Stimulated activated CD8-positive, alpha-beta memory T cell treated with anti-CD3 and anti-CD28 coated beads, Interleukin-15, amount 100 ng/mL, for 1 hour (primary cell): ENCODE results near the gene PGS1.

Source experiments
- DNase-seq: peaks from one replicate; pipeline ENCODE4 v3.0.0-alpha.2; 2020; ENCODE audit warnings: low read depth

The PGS1 gene

GRCh38 chr17:78427140-78427539, 48.7 kb downstream of the PGS1 start:
- DNase-seq = no peak

- DNase-seq = no peak
Measured at GRCh38 chr17:78428025-78428575, 49.7 kb downstream of the PGS1 start.

- no peak for DNase-seq
Measured at GRCh38 chr17:78428836-78429617, 50.6 kb downstream of the PGS1 start.

DNA sequence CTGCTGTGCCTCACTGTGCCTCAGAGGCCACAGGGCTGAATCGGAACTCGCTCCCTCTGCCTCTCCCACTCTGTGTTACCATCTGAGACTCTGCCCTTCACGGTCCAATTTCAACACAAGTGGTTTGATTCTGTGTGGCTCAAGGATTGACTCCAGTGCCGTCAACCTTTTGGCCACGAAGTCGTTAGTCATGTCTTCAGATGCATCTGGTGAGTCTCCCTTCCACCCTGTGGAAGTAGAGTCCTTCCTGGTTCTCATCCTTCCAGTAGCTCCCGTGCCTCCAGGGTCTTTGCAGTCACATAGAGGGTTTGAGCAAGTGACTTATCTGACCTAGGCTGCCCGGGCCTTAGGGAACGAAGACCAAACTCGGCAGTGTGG, 51.2 kb downstream of the PGS1 start:
- DNase-seq = no peak

GRCh38 chr17:78430892-78431691, 52.6 kb downstream of the PGS1 start:
- DNase-seq = no peak

DNA sequence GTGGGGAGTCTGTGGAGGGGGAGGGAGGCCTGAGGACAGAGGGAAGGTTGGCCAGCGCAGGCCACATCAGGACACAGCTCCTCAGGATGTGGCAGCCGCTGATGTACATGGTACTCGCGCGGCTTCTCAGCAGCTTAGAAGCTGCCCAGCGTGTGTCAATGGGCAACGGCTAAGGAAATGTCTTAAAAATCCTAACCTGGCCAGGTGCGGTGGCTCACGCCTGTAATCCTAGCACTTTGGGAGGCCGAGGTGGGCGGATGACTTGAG, 53.2 kb downstream of the PGS1 start:
- no peak for DNase-seq

GRCh38 chr17:78432226-78433012, 54.0 kb downstream of the PGS1 start:
- no peak for DNase-seq

- DNase-seq = no peak
Measured at GRCh38 chr17:78433013-78433727, 54.7 kb downstream of the PGS1 start.

GRCh38 chr17:78433780-78434335, 55.4 kb downstream of the PGS1 start:
- no peak for DNase-seq

GRCh38 chr17:78434455-78435329, 56.2 kb downstream of the PGS1 start:
- DNase-seq = no peak

DNA sequence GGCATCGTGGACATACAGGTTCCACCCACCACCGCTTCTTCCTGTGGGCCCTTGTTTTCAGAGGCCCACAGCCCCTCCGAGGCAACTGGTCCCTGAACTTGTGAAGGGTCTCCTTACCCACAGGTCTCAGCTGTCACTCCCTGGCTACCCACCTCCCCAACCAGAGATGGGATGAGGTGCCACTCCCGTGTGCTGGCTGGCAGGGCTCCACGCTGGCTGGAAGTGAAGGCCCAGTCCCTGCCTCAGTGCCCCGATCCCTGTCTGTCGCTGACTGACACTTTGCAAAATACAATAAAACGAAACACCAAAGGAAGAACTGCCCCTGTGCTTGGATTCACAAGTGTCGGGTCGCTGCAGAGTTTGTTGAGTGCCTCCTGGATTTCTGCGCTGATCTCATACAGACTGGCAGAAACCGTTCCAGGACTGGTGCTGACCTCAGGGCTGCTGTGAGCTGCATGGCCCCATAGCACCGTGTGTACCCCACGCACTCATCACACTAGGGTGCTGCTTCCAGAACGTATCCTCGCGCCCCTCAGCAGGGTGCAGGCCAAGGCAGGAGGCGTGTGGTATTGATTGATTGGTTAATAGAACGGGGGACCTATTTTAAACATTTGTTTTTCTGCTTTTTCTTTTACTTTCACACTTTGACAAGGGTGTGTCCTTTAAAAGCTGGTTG, 57.0 kb downstream of the PGS1 start:
- DNase-seq = no peak

DNA sequence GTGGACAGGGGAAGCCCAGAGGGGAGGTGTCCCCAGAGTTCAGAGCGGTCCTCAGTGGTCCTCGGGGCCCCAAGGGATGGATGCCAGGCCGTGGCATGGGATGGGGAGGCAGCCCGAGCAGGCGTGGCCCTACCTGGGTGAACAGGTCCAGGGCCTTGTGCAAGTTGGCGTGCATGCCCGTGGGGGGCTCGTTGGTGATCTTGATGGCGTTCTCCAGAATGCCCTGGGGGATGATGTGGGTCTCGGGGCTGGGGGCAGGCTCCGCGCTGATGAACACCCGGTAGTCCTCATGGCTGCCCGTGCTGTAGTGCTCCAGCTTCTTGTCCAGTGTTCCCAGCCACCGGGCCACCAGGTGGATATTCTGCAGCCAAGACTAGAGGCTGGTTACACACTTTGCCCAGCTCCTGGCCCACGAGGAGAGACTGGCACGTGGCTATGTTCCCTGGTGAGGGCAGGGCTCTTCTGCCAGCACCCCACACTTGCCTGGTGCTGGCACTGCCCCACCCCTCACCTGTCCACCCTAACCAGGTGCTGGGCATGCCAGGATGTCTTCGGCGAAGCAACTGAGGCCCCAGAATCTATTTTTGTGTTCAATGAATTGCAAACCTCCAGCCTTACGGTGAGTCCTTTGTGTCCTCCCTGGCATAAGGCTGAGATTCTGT, 59.2 kb downstream of the PGS1 start:
- no peak for DNase-seq

DNA sequence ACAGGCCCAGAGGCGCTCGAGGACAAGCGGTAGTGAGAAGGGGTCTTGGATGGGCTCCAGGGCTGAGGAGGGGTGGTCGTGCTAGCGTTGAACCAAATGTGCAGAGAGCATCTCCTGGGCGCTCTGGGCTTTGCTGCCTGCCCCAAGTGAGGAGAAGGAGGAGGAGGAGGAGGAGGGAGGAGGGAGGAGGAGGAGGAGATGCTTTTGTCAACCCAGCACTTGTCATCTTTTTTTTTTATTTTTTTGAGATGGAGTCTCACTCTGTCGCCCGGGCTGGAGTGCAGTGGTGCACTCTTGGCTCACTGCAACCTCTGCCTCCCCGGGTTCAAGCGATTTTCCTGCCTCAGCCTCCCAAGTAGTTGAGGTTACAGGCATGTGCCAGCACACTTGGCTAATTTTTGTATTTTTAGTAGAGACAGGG, 59.8 kb downstream of the PGS1 start:
- no peak for DNase-seq

DNA sequence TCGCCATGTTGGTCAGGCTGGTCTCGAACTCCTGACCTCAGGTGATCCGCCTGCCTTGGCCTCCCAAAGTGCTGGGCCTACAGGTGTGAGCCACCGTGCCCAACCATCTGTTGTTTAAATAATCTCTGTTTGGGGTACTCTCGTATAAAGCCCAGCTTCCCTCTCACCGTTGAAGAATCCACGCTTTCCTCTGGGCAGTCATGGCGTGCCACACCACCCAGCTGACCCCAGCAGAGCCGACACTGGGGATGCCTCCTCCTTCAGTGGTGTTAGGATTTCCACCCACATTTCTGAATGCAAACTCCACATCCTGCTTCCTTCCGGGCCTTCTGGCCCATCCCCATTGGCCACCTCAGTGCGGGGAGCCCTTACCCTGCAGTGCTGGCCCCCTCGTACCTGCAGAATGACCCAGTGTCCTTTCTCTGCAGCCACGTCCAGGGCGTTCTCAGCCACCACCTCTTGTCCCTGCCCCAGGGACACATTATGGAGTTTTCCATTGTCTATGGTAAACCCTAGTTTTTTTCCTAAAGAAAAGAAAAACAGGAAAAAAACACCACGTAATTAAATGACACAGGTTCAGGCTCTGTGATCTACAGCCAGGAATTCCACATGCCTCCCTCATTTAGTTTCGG, 60.4 kb downstream of the PGS1 start:
- no peak for DNase-seq

GRCh38 chr17:78441271-78441971, 63.0 kb downstream of the PGS1 start:
- no peak for DNase-seq

DNA sequence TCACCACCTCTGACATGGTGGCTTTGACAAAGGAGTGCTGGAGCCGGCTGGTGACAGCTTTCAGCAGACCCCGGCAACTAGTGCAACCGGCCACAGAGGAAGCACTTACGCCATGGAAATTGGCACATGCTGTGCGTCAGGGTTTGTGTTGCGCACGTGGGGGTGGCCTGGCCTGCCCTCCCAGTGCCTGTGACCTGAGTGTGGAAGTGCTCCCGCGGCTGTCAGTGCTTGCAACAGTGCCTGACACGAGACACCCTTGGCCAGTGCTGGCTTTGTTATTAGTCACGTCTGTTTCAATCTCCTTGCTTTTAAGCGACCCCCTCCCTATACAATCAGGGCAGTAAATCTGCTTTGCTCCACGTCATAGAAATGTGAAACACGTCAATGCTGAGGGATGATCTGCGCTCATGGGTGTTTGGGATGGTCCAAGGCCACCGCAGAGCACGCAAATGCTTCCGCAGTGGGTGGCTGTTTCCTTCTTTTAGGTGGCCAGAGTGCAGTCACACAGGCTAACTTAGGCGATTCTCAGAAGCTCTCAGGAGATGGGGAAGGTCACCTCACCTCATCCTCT, 64.3 kb downstream of the PGS1 start:
- DNase-seq = no peak

DNA sequence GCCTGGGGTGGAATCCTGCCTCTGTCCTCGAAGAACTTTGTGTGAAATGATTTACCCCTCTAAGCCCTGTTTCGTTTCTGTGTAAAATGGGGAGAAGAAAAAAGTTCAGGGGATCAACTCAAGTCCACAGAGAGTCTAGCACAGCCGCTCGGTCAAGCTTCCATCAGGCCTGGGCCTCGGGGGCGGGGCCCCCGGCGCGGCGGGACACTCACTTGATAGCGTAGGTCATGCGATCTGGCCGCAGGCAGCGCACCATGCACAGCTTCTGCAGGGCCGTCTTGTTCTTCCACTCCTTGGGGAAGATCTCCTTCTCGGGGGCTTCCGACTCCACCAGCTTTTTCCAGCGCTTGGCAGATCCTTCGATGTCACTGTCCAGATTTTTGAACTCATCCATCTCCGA, 65.9 kb downstream of the PGS1 start:
- no peak for DNase-seq

DNA sequence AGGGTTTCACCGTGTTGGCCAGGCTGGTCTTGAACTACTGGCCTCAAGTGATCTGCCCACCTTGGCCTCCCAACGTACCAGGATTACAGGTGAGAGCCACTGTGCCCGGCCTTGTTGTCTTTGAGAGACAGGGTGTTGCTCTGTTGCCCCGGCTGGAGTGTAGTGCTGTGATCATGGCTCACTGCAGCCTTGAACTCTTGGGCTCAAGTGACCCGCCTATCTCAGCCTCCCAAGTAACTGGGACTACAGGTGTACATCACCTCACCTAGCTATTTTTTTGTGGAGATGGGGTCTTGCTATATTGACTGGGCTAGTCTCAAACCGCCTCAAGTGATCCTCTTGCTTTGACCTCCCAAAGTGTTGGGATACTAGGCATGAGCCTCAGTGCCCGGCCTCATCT, 68.4 kb downstream of the PGS1 start:
- no peak for DNase-seq
